K562 (cell line): ENCODE results near the gene DENND10. TPM values are rescaled to one million over a fixed set of nuclear protein-coding genes. Genes with fewer than 3 reads are reported as not detected.

Source experiments
- ATAC-seq: fragments of 200-7000 bp; cut with Tn5 transposase; 3 replicates; pipeline ENCODE4 v1.9.1; 2020; ENCODE audit warnings: moderate library complexity
- BruUV-seq: library from RNA; stranded (reverse); fragments of 400-500 nt; replicated peaks from 2 replicates; lab custom pipeline; 2021; lab: Mats Ljungman, UMichigan
- CTCF ChIA-PET: fragments of 300-600 bp; formaldehyde crosslinking; extraction: SDS; loops from one replicate; lab custom pipeline; 2021; ENCODE audit warnings: low intra/inter-chr PET ratio; lab: Yijun Ruan, JAX
- POLR2A ChIA-PET: fragments of 300-600, 350-650 bp; sonication (Branson Sonifier 250); formaldehyde crosslinking; extraction: SDS; loops from one replicate; lab custom pipeline; 2021; ENCODE audit warnings: antibody characterized with exemption, inconsistent platforms; lab: Yijun Ruan, JAX
- DNase-seq, 4 experiments: peaks; one replicate each; pipeline versions ENCODE4 v3.0.0 to v3.0.0-alpha.2; 2011 to 2018; ENCODE audit warnings: low spot score in 3 of 4, mixed read lengths in 3 of 4; ENCODE audit errors: extremely low read depth in 1 of 4
- FAIRE-seq: peaks from 2 replicates; lab custom pipeline; 2011; peaks lifted over from hg19 to GRCh38; lab: Jason Lieb, UNC
- H2AFZ ChIP-seq: 2 replicates; pipeline ENCODE4 v1.6.0; 2011; ENCODE audit warnings: low read depth, low read length, control low read depth, inconsistent platforms
- H3K27ac ChIP-seq: fragments of 200-600 bp; 3 replicates; pipeline ENCODE4 v1.8.0; 2011; ENCODE audit warnings: low read depth, mild to moderate bottlenecking, control low read depth, inconsistent platforms, low read length, moderate library complexity, mixed read lengths; ENCODE audit errors: extremely low read depth
- H3K27me3 ChIP-seq, 2 experiments: fragments of 300-600 bp in 1 of 2; 2 replicates in 1 of 2; 3 replicates in 1 of 2; pipeline versions ENCODE4 v1.6.0 to v1.8.0; 2011; ENCODE audit warnings: inconsistent platforms in 2 of 2, low read length in 2 of 2, mild to moderate bottlenecking in 1 of 2, mixed read lengths in 1 of 2, moderate library complexity in 1 of 2; ENCODE audit not compliant: control insufficient read depth in 2 of 2, insufficient read depth in 2 of 2
- H3K36me3 ChIP-seq: fragments of 300-600 bp; 3 replicates; pipeline ENCODE4 v1.8.0; 2011; ENCODE audit warnings: mild to moderate bottlenecking, low read length, inconsistent platforms; ENCODE audit not compliant: control insufficient read depth, insufficient read depth
- H3K4me1 ChIP-seq, 2 experiments: fragments of 200-600 bp in 1 of 2; replicated peaks in 1 of 2; 2 replicates in 1 of 2; 3 replicates in 1 of 2; pipeline versions ENCODE4 v1.5.1 to v1.8.0; 2011; ENCODE audit warnings: inconsistent platforms in 2 of 2, low read length in 2 of 2, mild to moderate bottlenecking in 1 of 2, mixed read lengths in 1 of 2, moderate library complexity in 1 of 2; ENCODE audit not compliant: control insufficient read depth in 2 of 2, insufficient read depth in 2 of 2
- H3K4me2 ChIP-seq: 2 replicates; pipeline ENCODE4 v1.6.1; 2011; ENCODE audit warnings: low read length, control low read depth, inconsistent platforms, mixed read lengths; ENCODE audit not compliant: insufficient read depth
- H3K4me3 ChIP-seq: fragments of 200-600 bp; sonication (generic), shearing (Covaris generic); 2 replicates; pipeline ENCODE4 v1.5.1; 2016; ENCODE audit warnings: control low read depth, inconsistent platforms
- H3K79me2 ChIP-seq: fragments of 200-600 bp; 3 replicates; pipeline ENCODE4 v1.8.0; 2011; ENCODE audit warnings: low read length, inconsistent platforms; ENCODE audit not compliant: control insufficient read depth, insufficient read depth
- H3K9ac ChIP-seq, 2 experiments: 2 replicates each; pipeline versions ENCODE4 v1.6.0 to v1.6.1; 2011; ENCODE audit warnings: low read depth in 2 of 2, low read length in 2 of 2, control low read depth in 1 of 2, inconsistent platforms in 1 of 2, mild to moderate bottlenecking in 1 of 2, mixed read lengths in 1 of 2; ENCODE audit not compliant: insufficient read depth in 1 of 2
- H3K9me1 ChIP-seq: one replicate; pipeline ENCODE4 v1.6.0; 2011; ENCODE audit warnings: inconsistent platforms, mild to moderate bottlenecking, low read length, moderate library complexity; ENCODE audit not compliant: control insufficient read depth, insufficient read depth
- H3K9me3 ChIP-seq: replicated peaks from 2 replicates; pipeline ENCODE4 v1.5.1; 2011; ENCODE audit warnings: low read depth, low read length, inconsistent platforms; ENCODE audit not compliant: control insufficient read depth, insufficient read depth
- H4K20me1 ChIP-seq: replicated peaks from 2 replicates; pipeline ENCODE4 v1.6.1; 2011; ENCODE audit warnings: low read length, inconsistent platforms, mixed read lengths; ENCODE audit not compliant: control insufficient read depth, insufficient read depth
- CBX3 ChIP-seq, 2 experiments: IDR thresholded peaks; 1 replicate in 1 of 2; 2 replicates in 1 of 2; pipeline ENCODE4 v1.6.1; 2012; ENCODE audit warnings: inconsistent platforms in 2 of 2, low read length in 2 of 2, borderline replicate concordance in 1 of 2, control low read depth in 1 of 2
- HDAC1 ChIP-seq, 2 experiments: fragments of 450-650 bp; IDR thresholded peaks; 2 replicates each; pipeline ENCODE4 v1.6.1; 2016 to 2017; ENCODE audit warnings: inconsistent platforms in 1 of 2, mild to moderate bottlenecking in 1 of 2, moderate library complexity in 1 of 2
- HDAC2 ChIP-seq: fragments of 450-650 bp; IDR thresholded peaks from 2 replicates; pipeline ENCODE4 v1.6.1; 2016; ENCODE audit warnings: mild to moderate bottlenecking
- HNRNPLL ChIP-seq: fragments of 200-400 bp; formaldehyde crosslinking; IDR thresholded peaks from 2 replicates; pipeline ENCODE4 v1.6.1; 2017; ENCODE audit warnings: low read length, low read depth, mild to moderate bottlenecking; ENCODE audit not compliant: poor library complexity, severe bottlenecking
- KDM4B ChIP-seq, 2 experiments: fragments of 450-650 bp in 1 of 2; sonication (generic) in 1 of 2; IDR thresholded peaks; 2 replicates each; pipeline ENCODE4 v1.6.1; 2016 to 2017; ENCODE audit warnings: borderline replicate concordance in 2 of 2, antibody characterized with exemption in 1 of 2, low read depth in 1 of 2, mild to moderate bottlenecking in 1 of 2
- KDM5B ChIP-seq: fragments of 200-600 bp; sonication (generic); IDR thresholded peaks from 2 replicates; pipeline ENCODE4 v1.6.1; 2012; ENCODE audit warnings: low read depth, mild to moderate bottlenecking, moderate library complexity, low read length, control low read depth, inconsistent platforms; ENCODE audit not compliant: insufficient replicate concordance
- MAFG ChIP-seq: fragments of 450-650 bp; conservative IDR thresholded peaks from 2 replicates; pipeline ENCODE4 v1.6.1; 2016; ENCODE audit warnings: missing genetic modification characterization, missing compliant biosample characterization
- MCM2 ChIP-seq: fragments of 450-650 bp; IDR thresholded peaks from 2 replicates; pipeline ENCODE4 v1.6.1; 2017; ENCODE audit warnings: low read depth, mild to moderate bottlenecking
- SAFB2 ChIP-seq: fragments of 200-400 bp; formaldehyde crosslinking; IDR thresholded peaks from 2 replicates; pipeline ENCODE4 v1.6.1; 2018; ENCODE audit warnings: borderline replicate concordance, low read length, low read depth, moderate library complexity; ENCODE audit not compliant: severe bottlenecking
- STAT5A ChIP-seq: IDR thresholded peaks from 2 replicates; pipeline ENCODE4 v1.6.1; 2012; ENCODE audit warnings: low read length, inconsistent platforms, borderline replicate concordance
- TAL1 ChIP-seq: fragments of 450-650 bp; IDR thresholded peaks from 2 replicates; pipeline ENCODE4 v1.6.1; 2016; ENCODE audit warnings: mild to moderate bottlenecking
- ZNF239 ChIP-seq: fragments of 250-450 bp; sonication (Bioruptor Pico); IDR thresholded peaks from 2 replicates; pipeline ENCODE4 v1.4.0; 2020; ENCODE audit warnings: mild to moderate bottlenecking
- ZNF263 ChIP-seq: sonication (generic); formaldehyde crosslinking; IDR thresholded peaks from 2 replicates; pipeline ENCODE4 v1.8.0; 2022; ENCODE audit warnings: mild to moderate bottlenecking, missing genetic modification reagents, borderline replicate concordance
- ZNF384 ChIP-seq: IDR thresholded peaks from 2 replicates; pipeline ENCODE4 v1.6.1; 2012; ENCODE audit warnings: low read depth, low read length, improper control_type of control experiment
- ZNF408 ChIP-seq: fragments of 250-450 bp; sonication (Bioruptor Pico); IDR thresholded peaks from 2 replicates; pipeline ENCODE4 v1.4.0; 2020; ENCODE audit warnings: low read depth, mild to moderate bottlenecking, moderate library complexity
- ZNF41 ChIP-seq: fragments of 250-450 bp; sonication (Bioruptor Pico); conservative IDR thresholded peaks from 2 replicates; pipeline ENCODE4 v1.4.0; 2020; ENCODE audit warnings: mild to moderate bottlenecking
- ZNF584 ChIP-seq: fragments of 200-800 bp; sonication (Bioruptor generic); IDR thresholded peaks from 2 replicates; pipeline ENCODE4 v1.6.1; 2016; ENCODE audit warnings: low read depth, mild to moderate bottlenecking, missing genetic modification characterization, missing compliant biosample characterization
- WGBS: fragments of 100-300 bp; shearing (Covaris generic); methylation state at CpG from one replicate; pipeline ENCODE4 v1.1.6; 2016; ENCODE audit warnings: low coverage, mixed read lengths; ENCODE audit not compliant: insufficient coverage; ENCODE audit errors: missing lambda C conversion rate; 5-methylcytosine and 5-hydroxymethylcytosine counted together
- in situ Hi-C: fragments of 300-500 bp; cut with MboI; formaldehyde crosslinking; loops from 4 replicates; pipeline ENCODE4 v1.15.0; 2018; ENCODE audit warnings: inconsistent platforms, mixed read lengths
- intact Hi-C: fragments of 100-400 bp; cut with micrococcal nuclease; formaldehyde crosslinking; loops from 2 replicates; pipeline ENCODE4 v1.14.2; 2022
- polyA plus RNA-seq, 8 experiments: library from polyadenylated mRNA; depleted of rRNA in 4 of 8; stranded (reverse) in 5 of 8; unstranded in 3 of 8; fragments of >200 nt; fragmentation: Nextera tagmentation in 2 of 8; fragmentation: Illumina TruSeq in 1 of 8; extraction: Ambion mirVana in 2 of 8; extraction: Trizol in 1 of 8; gene quantifications; 2 replicates each; pipeline versions ENCODE4 v1.2.1 to v1.2.3, GENCODE V29; 2011 to 2014; ENCODE audit warnings: inconsistent platforms in 1 of 8, missing spikeins in 1 of 8
- total RNA-seq, 7 experiments: library from RNA; depleted of rRNA in 6 of 7; stranded (reverse); fragments of >200 nt in 6 of 7; fragmentation: Illumina TruSeq in 2 of 7; extraction: Trizol in 2 of 7; gene quantifications; 2 replicates each; pipeline versions ENCODE4 v1.2.1 to v1.2.3, GENCODE V29; 2011 to 2021; ENCODE audit warnings: low replicate concordance in 1 of 7

Gene DENND10
- total and polyA plus RNA-seq, 9 of the 15 experiments (the other 6 are each of a cell fraction or from before 2014, with no cell fraction given): 9.4 to 20.0 (median 12.5) TPM

DNA sequence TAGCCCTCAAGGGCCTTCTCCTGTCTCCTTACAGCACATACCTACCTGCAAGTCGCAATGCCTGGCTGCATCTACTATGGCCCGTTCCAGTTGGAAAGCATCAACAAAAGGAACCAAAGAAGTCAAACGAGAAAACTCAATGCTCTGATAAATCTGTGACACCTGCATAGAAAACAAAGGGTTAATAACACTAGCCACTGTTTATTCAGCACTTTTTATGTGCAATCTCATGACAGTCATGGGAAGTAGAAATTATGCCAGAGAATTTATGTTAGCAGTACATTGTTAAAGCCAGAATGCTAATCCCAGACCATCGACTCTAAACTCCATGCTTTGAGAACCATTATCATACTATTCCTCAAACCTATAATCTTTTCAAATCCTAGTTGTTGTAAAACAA lies 44.4 kb upstream of the DENND10 start (continued):
- TF ChIP-seq SAFB2: no peak

DNA sequence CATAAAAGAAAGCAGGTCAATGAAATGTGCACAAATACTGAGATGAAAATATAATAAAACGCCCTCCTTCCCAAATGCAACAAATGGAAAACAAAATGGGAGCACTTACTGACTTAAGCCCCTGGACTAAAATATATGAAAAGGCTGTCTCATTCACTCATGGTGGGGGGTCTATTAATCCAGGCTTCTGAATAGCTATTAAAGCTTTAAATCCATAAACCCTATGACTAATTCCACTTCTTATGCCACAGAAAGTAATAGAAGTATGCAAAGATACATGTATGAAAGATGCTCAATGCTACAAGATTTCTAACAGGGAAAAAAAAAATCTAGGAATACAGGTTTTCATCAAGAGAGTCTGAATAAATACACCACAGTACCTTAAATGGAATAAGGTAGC lies 43.8 kb upstream of the DENND10 start:
- in situ Hi-C loops (no loop called here), intact Hi-C loops (no loop called here)
- Histone ChIP-seq H4K20me1 (no peaks in the 10 kb centered on the region), H3K27ac (no peak overlapping the region), H3K9me3 (no peaks in the 10 kb centered on the region), H3K4me3 (no peak overlapping the region), H3K9ac (no peak overlapping the region), H3K27me3 (no peaks in the 10 kb centered on the region), H3K36me3 (peaks cover 96% of the 10 kb centered on the region), H2AFZ (no peak overlapping the region), H3K4me2 (no peak overlapping the region), H3K79me2 (peaks cover 55% of the 10 kb centered on the region)
- no peak for ATAC-seq
- BruUV-seq: no TSS peak
- 90% methylated on average over 1 of the region's 1 CpG for WGBS
- DNase-seq: no peak
- POLR2A ChIA-PET: no interaction called here
- no peak for FAIRE-seq
- CTCF ChIA-PET: no interaction called here
- TF ChIP-seq ZNF584 (CRISPR knock-in tag): no peak
- TF ChIP-seq ZNF408 (CRISPR knock-in tag): no peak
- no peak for TF ChIP-seq MAFG
- no peak for TF ChIP-seq KDM4B (IDR thresholded peaks at IDR 0.05; ENCODE audit: borderline replicate concordance in 2 of 2, low read depth in 1 of 2)
- no peak for TF ChIP-seq ZNF384
- TF ChIP-seq STAT5A: no peak
- TF ChIP-seq CBX3 (IDR thresholded peaks at IDR 0.05; ENCODE audit: borderline replicate concordance in 1 of 2, low read length in 2 of 2): no peak
- no peak for TF ChIP-seq MCM2
- TF ChIP-seq TAL1: no peak
- no peak for TF ChIP-seq HNRNPLL
- no peak for TF ChIP-seq KDM5B
- TF ChIP-seq HDAC2: no peak
- TF ChIP-seq ZNF41 (CRISPR knock-in tag): no peak
- no peak for TF ChIP-seq ZNF263 (CRISPR knock-in tag)
- no peak for TF ChIP-seq HDAC1 (IDR thresholded peaks at IDR 0.05)
- no peak for TF ChIP-seq ZNF239 (CRISPR knock-in tag)
- TF ChIP-seq, all 486 proteins: peak for 0
- H3K9me1 ChIP-seq: no peaks in the 10 kb centered on the region
- H3K4me1 ChIP-seq: no peaks in the 10 kb centered on the region
